HepG2 (cell line): ENCODE measurements around the gene ZNF24. TPM values are rescaled to one million over a fixed set of nuclear protein-coding genes. Genes with fewer than 3 reads are reported as not detected.

Source experiments
- ATRX ChIP-seq: sonication (generic); formaldehyde crosslinking; IDR thresholded peaks from 2 replicates; pipeline ENCODE4 v1.4.0; 2020; ENCODE audit warnings: missing genetic modification reagents, borderline replicate concordance
- FOXK2 ChIP-seq: fragments of 450-650 bp; IDR thresholded peaks from 2 replicates; pipeline ENCODE4 v1.6.1; 2016
- GTF2F1 ChIP-seq: fragments of 150-350 bp; IDR thresholded peaks from 2 replicates; pipeline ENCODE4 v1.6.1; 2014; ENCODE audit warnings: low read length
- HNRNPLL ChIP-seq: fragments of 200-400 bp; formaldehyde crosslinking; IDR thresholded peaks from 2 replicates; pipeline ENCODE4 v1.6.1; 2017; ENCODE audit warnings: mild to moderate bottlenecking, low read depth, low read length; ENCODE audit not compliant: poor library complexity, severe bottlenecking
- IRF2 ChIP-seq: IDR thresholded peaks from 2 replicates; pipeline ENCODE4 v1.6.1; 2018; ENCODE audit warnings: missing genetic modification reagents, missing compliant biosample characterization
- IRF9 ChIP-seq: sonication (generic); formaldehyde crosslinking; IDR thresholded peaks from 2 replicates; pipeline ENCODE4 v1.8.0; 2022; ENCODE audit warnings: missing genetic modification reagents, mild to moderate bottlenecking, borderline replicate concordance
- KLF6 ChIP-seq: IDR thresholded peaks from 2 replicates; pipeline ENCODE4 v1.8.0; 2016; ENCODE audit warnings: missing biosample characterization, missing genetic modification reagents
- KMT2B ChIP-seq: IDR thresholded peaks from 2 replicates; pipeline ENCODE4 v1.6.1; 2016; ENCODE audit warnings: missing genetic modification reagents, missing compliant biosample characterization
- NFRKB ChIP-seq: fragments of 450-650 bp; IDR thresholded peaks from 2 replicates; pipeline ENCODE4 v1.6.1; 2017
- PRDM10 ChIP-seq: sonication (generic); formaldehyde crosslinking; IDR thresholded peaks from 2 replicates; pipeline ENCODE4 v1.4.0; 2020; ENCODE audit warnings: low read depth, missing genetic modification reagents
- RBFOX2 ChIP-seq: fragments of 200-400 bp; formaldehyde crosslinking; IDR thresholded peaks from 2 replicates; pipeline ENCODE4 v1.6.1; 2017; ENCODE audit warnings: low read depth, mild to moderate bottlenecking, low read length
- ZFP41 ChIP-seq: sonication (generic); formaldehyde crosslinking; IDR thresholded peaks from 2 replicates; pipeline ENCODE4 v1.4.0; 2020; ENCODE audit warnings: mild to moderate bottlenecking, missing genetic modification reagents, borderline replicate concordance
- ZFP90 ChIP-seq: sonication (generic); formaldehyde crosslinking; IDR thresholded peaks from 2 replicates; pipeline ENCODE4 v1.8.0; 2022; ENCODE audit warnings: missing genetic modification reagents, mild to moderate bottlenecking, inconsistent platforms, borderline replicate concordance
- ZNF138 ChIP-seq: sonication (generic); formaldehyde crosslinking; IDR thresholded peaks from 2 replicates; pipeline ENCODE4 v1.5.0; 2020; ENCODE audit warnings: mild to moderate bottlenecking, low read depth, missing genetic modification reagents
- ZNF33B ChIP-seq: sonication (generic); formaldehyde crosslinking; IDR thresholded peaks from 2 replicates; pipeline ENCODE4 v1.5.1; 2020; ENCODE audit warnings: mild to moderate bottlenecking, missing genetic modification reagents
- ZNF589 ChIP-seq: sonication (generic); formaldehyde crosslinking; conservative IDR thresholded peaks from 2 replicates; pipeline ENCODE4 v1.8.0; 2022; ENCODE audit warnings: mild to moderate bottlenecking, moderate library complexity, missing genetic modification reagents
- ZNF605 ChIP-seq: sonication (generic); formaldehyde crosslinking; IDR thresholded peaks from 2 replicates; pipeline ENCODE4 v1.8.0; 2022; ENCODE audit warnings: mild to moderate bottlenecking, missing genetic modification reagents
- ZNF691 ChIP-seq: sonication (generic); formaldehyde crosslinking; IDR thresholded peaks from 2 replicates; pipeline ENCODE4 v1.4.0; 2020; ENCODE audit warnings: missing genetic modification reagents, low read depth, mild to moderate bottlenecking, borderline replicate concordance
- ZNF780A ChIP-seq: sonication (generic); formaldehyde crosslinking; IDR thresholded peaks from 2 replicates; pipeline ENCODE4 v1.8.0; 2022; ENCODE audit warnings: mild to moderate bottlenecking, missing genetic modification reagents, moderate library complexity
- polyA plus RNA-seq, 8 experiments: library from polyadenylated mRNA; depleted of rRNA in 3 of 8; stranded (reverse) in 7 of 8; unstranded in 1 of 8; fragments of >200 nt; fragmentation: Illumina TruSeq in 4 of 8; extraction: Trizol in 4 of 8; gene quantifications; 2 replicates each; pipeline versions ENCODE4 v1.2.1 to v1.2.3, GENCODE V29; 2011 to 2016; ENCODE audit warnings: low read depth in 4 of 8, missing spikeins in 1 of 8, mixed read lengths in 1 of 8; ENCODE audit not compliant: insufficient read depth in 1 of 8
- total RNA-seq, 5 experiments: library from RNA; depleted of rRNA; stranded (reverse); fragments of >200 nt; fragmentation: Illumina TruSeq; extraction: Trizol; gene quantifications; 2 replicates each; pipeline ENCODE4 v1.2.3, GENCODE V29; 2016; ENCODE audit warnings: low read depth in 1 of 5
- TF ChIP-seq, protein P1 (sequence below): IDR thresholded peaks from 2 replicates; pipeline ENCODE4 v1.6.1; 2016; ENCODE audit warnings: mild to moderate bottlenecking, missing biosample characterization, missing genetic modification reagents
- TF ChIP-seq, protein P2 (sequence below), 2 experiments: sonication (generic) in 1 of 2; formaldehyde crosslinking in 1 of 2; IDR thresholded peaks; 2 replicates each; pipeline versions ENCODE4 v1.5.1 to v1.6.1; 2011 to 2020; ENCODE audit warnings: borderline replicate concordance in 1 of 2, low read depth in 1 of 2, low read length in 1 of 2, mild to moderate bottlenecking in 1 of 2, missing genetic modification reagents in 1 of 2, moderate library complexity in 1 of 2

Gene ZNF24
- total and polyA plus RNA-seq, 2 of the 13 experiments (the other 11 are each of a cell fraction or from before 2014, with no cell fraction given) = 19.5 to 41.1 TPM

DNA sequence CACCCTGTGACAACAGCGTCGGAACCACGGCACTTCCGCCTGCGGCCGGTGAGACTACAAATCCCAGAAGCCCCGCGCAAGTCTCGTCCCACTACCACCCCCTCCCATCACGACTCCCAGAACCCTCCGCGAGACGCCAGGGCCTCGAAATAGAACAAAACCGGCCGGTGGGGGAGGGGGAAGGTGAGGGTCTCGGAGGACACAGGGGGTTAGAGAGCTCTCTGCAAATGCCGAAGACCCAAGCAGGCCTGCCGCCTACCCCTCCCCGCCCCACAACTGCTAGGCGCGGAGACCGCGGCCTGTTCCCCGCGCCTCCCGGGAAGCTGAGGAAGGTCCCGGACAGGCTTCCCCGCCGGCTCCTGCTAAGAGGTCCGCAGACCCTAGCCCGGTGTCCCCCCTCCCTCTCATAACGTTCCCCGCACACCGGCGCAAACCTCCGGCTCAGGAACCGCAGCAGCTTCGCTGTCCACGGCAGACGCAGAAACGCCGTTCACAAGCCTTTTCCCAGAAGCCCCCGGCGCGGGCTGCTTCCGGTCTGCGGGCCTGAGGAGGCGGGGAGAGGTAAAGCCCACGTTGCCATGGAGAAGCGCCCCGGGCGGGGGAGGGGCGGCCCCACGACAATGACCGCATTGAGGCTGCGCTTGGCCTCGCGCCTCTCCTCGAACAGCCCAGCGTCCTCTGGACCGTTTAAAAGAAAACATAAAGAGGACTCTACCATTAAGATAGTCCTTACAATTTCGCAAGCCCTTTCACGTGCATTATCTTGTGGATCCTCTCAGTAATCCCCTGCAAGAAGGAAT, at the start of gene ZNF24 (continued):
- TF ChIP-seq, protein P1, sequence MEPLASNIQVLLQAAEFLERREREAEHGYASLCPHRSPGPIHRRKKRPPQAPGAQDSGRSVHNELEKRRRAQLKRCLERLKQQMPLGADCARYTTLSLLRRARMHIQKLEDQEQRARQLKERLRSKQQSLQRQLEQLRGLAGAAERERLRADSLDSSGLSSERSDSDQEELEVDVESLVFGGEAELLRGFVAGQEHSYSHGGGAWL = no peak; the same call in 1 of the 2 replicates
- TF ChIP-seq ZNF138 (CRISPR knock-in tag) (no peak), KMT2B (CRISPR knock-in tag) (peak; percentile 48), RBFOX2 (peak; percentile 98), KLF6 (CRISPR knock-in tag) (no peak), FOXK2 (no peak), ZNF691 (0 out of 2 replicates have a peak, but pooled peaks have one; percentile 56), NFRKB (no peak), ZNF33B (CRISPR knock-in tag) (peak; percentile 68; the same call in 1 of the 2 replicates), ZFP41 (CRISPR knock-in tag) (no peak; the same call in 1 of the 2 replicates), PRDM10 (CRISPR knock-in tag) (peak; percentile 94), IRF9 (CRISPR knock-in tag) (peak; percentile 51; the same call in 1 of the 2 replicates), ZNF780A (no peak), ZFP90 (CRISPR knock-in tag) (peak; percentile 60; the same call in 1 of the 2 replicates), GTF2F1 (no peak), ATRX (CRISPR knock-in tag) (no peak), ZNF605 (peak; percentile 84), HNRNPLL (peak; percentile 48), ZNF589 (CRISPR knock-in tag) (no peak), IRF2 (CRISPR knock-in tag) (0 out of 2 replicates have a peak, but pooled peaks have one; percentile 66)
- TF ChIP-seq, protein P2, sequence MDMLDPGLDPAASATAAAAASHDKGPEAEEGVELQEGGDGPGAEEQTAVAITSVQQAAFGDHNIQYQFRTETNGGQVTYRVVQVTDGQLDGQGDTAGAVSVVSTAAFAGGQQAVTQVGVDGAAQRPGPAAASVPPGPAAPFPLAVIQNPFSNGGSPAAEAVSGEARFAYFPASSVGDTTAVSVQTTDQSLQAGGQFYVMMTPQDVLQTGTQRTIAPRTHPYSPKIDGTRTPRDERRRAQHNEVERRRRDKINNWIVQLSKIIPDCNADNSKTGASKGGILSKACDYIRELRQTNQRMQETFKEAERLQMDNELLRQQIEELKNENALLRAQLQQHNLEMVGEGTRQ (IDR thresholded peaks at IDR 0.05; ENCODE audit: low read depth, low read length) = no peak
- TF ChIP-seq, protein P2 (CRISPR knock-in tag; IDR thresholded peaks at IDR 0.05; ENCODE audit: borderline replicate concordance) = no peak
